HEK293 (cell line): ENCODE data around the gene GPR21.

Source experiments
- CTCF ChIP-seq: fragments of 450-650 bp; formaldehyde crosslinking; IDR thresholded peaks from 2 replicates; pipeline ENCODE4 v1.5.1; 2016; ENCODE audit warnings: missing biosample characterization, missing genetic modification characterization
- REST ChIP-seq: fragments of 450-650 bp; formaldehyde crosslinking; IDR thresholded peaks from 2 replicates; pipeline ENCODE4 v1.5.1; 2016; ENCODE audit warnings: missing biosample characterization, missing genetic modification characterization
- TRIM28 ChIP-seq: IDR thresholded peaks from 2 replicates; pipeline ENCODE4 v1.6.1; 2011; ENCODE audit warnings: low read length, control low read depth, borderline replicate concordance
- ZNF214 ChIP-seq: fragments of 450-650 bp; formaldehyde crosslinking; IDR thresholded peaks from 2 replicates; pipeline ENCODE4 v1.5.1; 2017; ENCODE audit warnings: missing biosample characterization, mild to moderate bottlenecking, missing genetic modification characterization, borderline replicate concordance
- ZNF792 ChIP-seq: fragments of 450-650 bp; formaldehyde crosslinking; IDR thresholded peaks from 2 replicates; pipeline ENCODE4 v1.5.1; 2016; ENCODE audit warnings: missing biosample characterization, missing genetic modification characterization

DNA sequence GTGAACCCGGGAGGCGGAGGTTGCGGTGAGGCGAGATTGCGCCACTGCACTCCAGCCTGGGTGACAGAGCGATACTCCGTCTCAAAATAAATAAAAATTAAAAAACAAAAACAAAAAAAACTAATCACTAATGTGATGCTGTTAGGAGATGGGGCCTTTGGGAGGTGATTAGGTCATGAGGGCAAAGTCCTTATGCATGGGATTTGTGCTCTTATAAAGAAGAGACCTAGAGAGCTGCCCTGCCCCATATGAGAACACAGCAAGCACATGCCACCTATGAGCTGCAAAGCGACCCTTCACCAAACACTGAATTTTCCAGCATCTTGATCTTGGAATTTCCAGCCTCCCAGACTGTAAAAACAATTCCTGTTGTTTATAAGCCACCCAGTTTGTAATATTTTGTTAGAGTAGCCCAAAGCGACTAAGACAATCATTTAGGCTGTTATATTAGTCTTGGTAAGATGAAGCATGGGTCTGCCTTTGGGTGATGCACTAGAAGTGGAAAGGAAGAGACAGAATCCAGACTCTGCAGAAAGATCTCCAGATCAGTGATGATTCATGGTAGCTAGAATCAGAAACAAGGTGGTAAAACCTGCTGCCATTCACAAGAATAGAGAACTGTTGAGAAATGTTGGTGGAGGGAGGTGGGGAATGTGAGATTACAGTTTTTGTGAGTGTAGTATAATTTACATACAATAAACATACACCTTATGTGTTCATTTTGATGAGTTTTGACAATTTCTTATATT, 26.2 kb downstream of the GPR21 start:
- TF ChIP-seq TRIM28 (no peak), ZNF792 (no peak), REST (tag by site-specific recombination) (no peak), CTCF (tag by site-specific recombination) (no peak), ZNF214 (no peak)
